K562 (cell line): Measurements from ENCODE around the gene KDM5A. TPM values are rescaled to one million over a fixed set of nuclear protein-coding genes. Genes with fewer than 3 reads are reported as not detected.

Source experiments
- ATAC-seq: fragments of 200-7000 bp; cut with Tn5 transposase; 3 replicates; pipeline ENCODE4 v1.9.1; 2020; ENCODE audit warnings: moderate library complexity
- BruUV-seq: library from RNA; stranded (reverse); fragments of 400-500 nt; replicated peaks from 2 replicates; lab custom pipeline; 2021; lab: Mats Ljungman, UMichigan
- CTCF ChIA-PET: fragments of 300-600 bp; formaldehyde crosslinking; extraction: SDS; loops from one replicate; lab custom pipeline; 2021; ENCODE audit warnings: low intra/inter-chr PET ratio; lab: Yijun Ruan, JAX
- POLR2A ChIA-PET: fragments of 300-600, 350-650 bp; sonication (Branson Sonifier 250); formaldehyde crosslinking; extraction: SDS; loops from one replicate; lab custom pipeline; 2021; ENCODE audit warnings: antibody characterized with exemption, inconsistent platforms; lab: Yijun Ruan, JAX
- DNase-seq, 4 experiments: peaks; one replicate each; pipeline versions ENCODE4 v3.0.0 to v3.0.0-alpha.2; 2011 to 2018; ENCODE audit warnings: low spot score in 3 of 4, mixed read lengths in 3 of 4; ENCODE audit errors: extremely low read depth in 1 of 4
- FAIRE-seq: peaks from 2 replicates; lab custom pipeline; 2011; peaks lifted over from hg19 to GRCh38; lab: Jason Lieb, UNC
- H2AFZ ChIP-seq: 2 replicates; pipeline ENCODE4 v1.6.0; 2011; ENCODE audit warnings: low read depth, low read length, control low read depth, inconsistent platforms
- H3K27ac ChIP-seq: fragments of 200-600 bp; 3 replicates; pipeline ENCODE4 v1.8.0; 2011; ENCODE audit warnings: low read depth, mild to moderate bottlenecking, control low read depth, inconsistent platforms, low read length, moderate library complexity, mixed read lengths; ENCODE audit errors: extremely low read depth
- H3K27me3 ChIP-seq, 2 experiments: fragments of 300-600 bp in 1 of 2; 2 replicates in 1 of 2; 3 replicates in 1 of 2; pipeline versions ENCODE4 v1.6.0 to v1.8.0; 2011; ENCODE audit warnings: inconsistent platforms in 2 of 2, low read length in 2 of 2, mild to moderate bottlenecking in 1 of 2, mixed read lengths in 1 of 2, moderate library complexity in 1 of 2; ENCODE audit not compliant: control insufficient read depth in 2 of 2, insufficient read depth in 2 of 2
- H3K36me3 ChIP-seq: fragments of 300-600 bp; 3 replicates; pipeline ENCODE4 v1.8.0; 2011; ENCODE audit warnings: mild to moderate bottlenecking, low read length, inconsistent platforms; ENCODE audit not compliant: control insufficient read depth, insufficient read depth
- H3K4me1 ChIP-seq, 2 experiments: fragments of 200-600 bp in 1 of 2; replicated peaks in 1 of 2; 2 replicates in 1 of 2; 3 replicates in 1 of 2; pipeline versions ENCODE4 v1.5.1 to v1.8.0; 2011; ENCODE audit warnings: inconsistent platforms in 2 of 2, low read length in 2 of 2, mild to moderate bottlenecking in 1 of 2, mixed read lengths in 1 of 2, moderate library complexity in 1 of 2; ENCODE audit not compliant: control insufficient read depth in 2 of 2, insufficient read depth in 2 of 2
- H3K4me2 ChIP-seq: 2 replicates; pipeline ENCODE4 v1.6.1; 2011; ENCODE audit warnings: low read length, control low read depth, inconsistent platforms, mixed read lengths; ENCODE audit not compliant: insufficient read depth
- H3K4me3 ChIP-seq: fragments of 200-600 bp; sonication (generic), shearing (Covaris generic); 2 replicates; pipeline ENCODE4 v1.5.1; 2016; ENCODE audit warnings: control low read depth, inconsistent platforms
- H3K79me2 ChIP-seq: fragments of 200-600 bp; 3 replicates; pipeline ENCODE4 v1.8.0; 2011; ENCODE audit warnings: low read length, inconsistent platforms; ENCODE audit not compliant: control insufficient read depth, insufficient read depth
- H3K9ac ChIP-seq, 2 experiments: 2 replicates each; pipeline versions ENCODE4 v1.6.0 to v1.6.1; 2011; ENCODE audit warnings: low read depth in 2 of 2, low read length in 2 of 2, control low read depth in 1 of 2, inconsistent platforms in 1 of 2, mild to moderate bottlenecking in 1 of 2, mixed read lengths in 1 of 2; ENCODE audit not compliant: insufficient read depth in 1 of 2
- H3K9me1 ChIP-seq: one replicate; pipeline ENCODE4 v1.6.0; 2011; ENCODE audit warnings: inconsistent platforms, mild to moderate bottlenecking, low read length, moderate library complexity; ENCODE audit not compliant: control insufficient read depth, insufficient read depth
- H3K9me3 ChIP-seq: replicated peaks from 2 replicates; pipeline ENCODE4 v1.5.1; 2011; ENCODE audit warnings: low read depth, low read length, inconsistent platforms; ENCODE audit not compliant: control insufficient read depth, insufficient read depth
- H4K20me1 ChIP-seq: replicated peaks from 2 replicates; pipeline ENCODE4 v1.6.1; 2011; ENCODE audit warnings: low read length, inconsistent platforms, mixed read lengths; ENCODE audit not compliant: control insufficient read depth, insufficient read depth
- BRCA1 ChIP-seq, 2 experiments: fragments of 450-650 bp in 1 of 2; sonication (generic) in 1 of 2; formaldehyde crosslinking in 1 of 2; IDR thresholded peaks; 2 replicates each; pipeline versions ENCODE4 v1.5.0 to v1.6.1; 2017 to 2020; ENCODE audit warnings: mild to moderate bottlenecking in 1 of 2, missing genetic modification reagents in 1 of 2
- HNRNPUL1 ChIP-seq: fragments of 200-400 bp; formaldehyde crosslinking; IDR thresholded peaks from 2 replicates; pipeline ENCODE4 v1.6.1; 2017; ENCODE audit warnings: low read length
- IFI16 ChIP-seq: fragments of 250-450 bp; sonication (Bioruptor Pico); IDR thresholded peaks from 2 replicates; pipeline ENCODE4 v2.1.2; 2022; ENCODE audit warnings: mild to moderate bottlenecking, inconsistent platforms
- JUND ChIP-seq, 2 experiments: IDR thresholded peaks; 2 replicates in 1 of 2; 3 replicates in 1 of 2; pipeline ENCODE4 v1.6.1; 2011; ENCODE audit warnings: borderline replicate concordance in 2 of 2, low read depth in 2 of 2, low read length in 2 of 2, improper control_type of control experiment in 1 of 2, missing biosample characterization in 1 of 2, missing genetic modification characterization in 1 of 2, missing genetic modification reagents in 1 of 2
- L3MBTL2 ChIP-seq: fragments of 450-650 bp; IDR thresholded peaks from 2 replicates; pipeline ENCODE4 v1.6.1; 2016; ENCODE audit warnings: mild to moderate bottlenecking, moderate library complexity
- MITF ChIP-seq: IDR thresholded peaks from 2 replicates; pipeline ENCODE4 v1.6.1; 2014; ENCODE audit warnings: antibody characterized with exemption
- MXI1 ChIP-seq: IDR thresholded peaks from 2 replicates; pipeline ENCODE4 v1.6.1; 2011; ENCODE audit warnings: low read depth, mild to moderate bottlenecking, improper control_type of control experiment, low read length
- NCOA1 ChIP-seq: fragments of 450-650 bp; IDR thresholded peaks from 2 replicates; pipeline ENCODE4 v1.6.1; 2016; ENCODE audit warnings: low read depth
- RBM25 ChIP-seq: fragments of 200-400 bp; formaldehyde crosslinking; IDR thresholded peaks from 2 replicates; pipeline ENCODE4 v1.6.1; 2018; ENCODE audit warnings: low read length, low read depth, moderate library complexity; ENCODE audit not compliant: severe bottlenecking
- TRIM25 ChIP-seq: fragments of 450-650 bp; IDR thresholded peaks from 2 replicates; pipeline ENCODE4 v1.7.0; 2016; ENCODE audit warnings: borderline replicate concordance
- ZBTB43 ChIP-seq: sonication (generic); formaldehyde crosslinking; IDR thresholded peaks from 2 replicates; pipeline ENCODE4 v1.8.0; 2023; ENCODE audit warnings: mild to moderate bottlenecking, missing genetic modification reagents
- ZNF77 ChIP-seq: fragments of 250-450 bp; sonication (Bioruptor Pico); IDR thresholded peaks from 2 replicates; pipeline ENCODE4 v1.5.0; 2020
- WGBS: fragments of 100-300 bp; shearing (Covaris generic); methylation state at CpG from one replicate; pipeline ENCODE4 v1.1.6; 2016; ENCODE audit warnings: low coverage, mixed read lengths; ENCODE audit not compliant: insufficient coverage; ENCODE audit errors: missing lambda C conversion rate; 5-methylcytosine and 5-hydroxymethylcytosine counted together
- in situ Hi-C: fragments of 300-500 bp; cut with MboI; formaldehyde crosslinking; loops from 4 replicates; pipeline ENCODE4 v1.15.0; 2018; ENCODE audit warnings: inconsistent platforms, mixed read lengths
- intact Hi-C: fragments of 100-400 bp; cut with micrococcal nuclease; formaldehyde crosslinking; loops from 2 replicates; pipeline ENCODE4 v1.14.2; 2022
- polyA plus RNA-seq, 8 experiments: library from polyadenylated mRNA; depleted of rRNA in 4 of 8; stranded (reverse) in 5 of 8; unstranded in 3 of 8; fragments of >200 nt; fragmentation: Nextera tagmentation in 2 of 8; fragmentation: Illumina TruSeq in 1 of 8; extraction: Ambion mirVana in 2 of 8; extraction: Trizol in 1 of 8; gene quantifications; 2 replicates each; pipeline versions ENCODE4 v1.2.1 to v1.2.3, GENCODE V29; 2011 to 2014; ENCODE audit warnings: inconsistent platforms in 1 of 8, missing spikeins in 1 of 8
- total RNA-seq, 7 experiments: library from RNA; depleted of rRNA in 6 of 7; stranded (reverse); fragments of >200 nt in 6 of 7; fragmentation: Illumina TruSeq in 2 of 7; extraction: Trizol in 2 of 7; gene quantifications; 2 replicates each; pipeline versions ENCODE4 v1.2.1 to v1.2.3, GENCODE V29; 2011 to 2021; ENCODE audit warnings: low replicate concordance in 1 of 7

Gene KDM5A
- total and polyA plus RNA-seq, 9 of the 15 experiments (the other 6 are each of a cell fraction or from before 2014, with no cell fraction given), result 5.5 to 35.1 (median 13.1) TPM

- TF ChIP-seq RBM25 (no peak), ZNF77 (CRISPR knock-in tag) (no peak), JUND (IDR thresholded peaks at IDR 0.05; ENCODE audit: borderline replicate concordance, low read depth, low read length) (0 out of 2 replicates have a peak, but pooled peaks have one; percentile 27), JUND (tag; IDR thresholded peaks at IDR 0.05; ENCODE audit: borderline replicate concordance, low read depth, low read length) (no peak)
Observed at GRCh38 chr12:264269-264668, 124.9 kb downstream of the KDM5A start (continued).

GRCh38 chr12:263574-263973 lies 125.5 kb downstream of the KDM5A start:
- DNase-seq (no peak), ATAC-seq (peak; percentile 48), FAIRE-seq (no peak)
- intact Hi-C loops, result no loop called here
- Histone ChIP-seq H3K4me3 (no peak overlapping the region), H3K9me1 (no peaks in the 10 kb centered on the region), H2AFZ (peak overlapping the region; percentile 43), H3K4me1 (peaks cover 0 to 12% of the 10 kb centered on the region in 2 experiments; a peak in 3 of 5 replicates), H3K79me2 (no peaks in the 10 kb centered on the region), H3K27me3 (no peaks in the 10 kb centered on the region; a peak in 2 of 5 replicates), H3K27ac (no peak overlapping the region; the same call in 2 of the 3 replicates), H3K9ac (no peak overlapping the region), H4K20me1 (no peaks in the 10 kb centered on the region), H3K36me3 (no peaks in the 10 kb centered on the region), H3K9me3 (no peaks in the 10 kb centered on the region), H3K4me2 (no peak overlapping the region)
- 36% methylated on average over 4 of the region's 9 CpGs for WGBS
- in situ Hi-C loops, result no loop called here
- CTCF ChIA-PET, result no interaction called here
- no TSS peak for BruUV-seq
- POLR2A ChIA-PET, result interaction anchor here (0.8 kb wide), 1 partner anchor 13 kb away, joined by 3 read pairs; no protein-coding TSS in a partner anchor
- TF ChIP-seq HNRNPUL1 (no peak), BRCA1 (IDR thresholded peaks at IDR 0.05) (no peak), BRCA1 (CRISPR knock-in tag; IDR thresholded peaks at IDR 0.05) (no peak), IFI16 (no peak), MITF (no peak), TRIM25 (no peak), NCOA1 (no peak), ZBTB43 (no peak), L3MBTL2 (peak; percentile 36), MXI1 (no peak)
